ENCODE results near the gene SPATS2.
"Not testable (repeated sequence)": the region's sequence is repeated elsewhere in the genome, so short reads cannot be mapped to it uniquely, and the experiment has no call there.

DNA sequence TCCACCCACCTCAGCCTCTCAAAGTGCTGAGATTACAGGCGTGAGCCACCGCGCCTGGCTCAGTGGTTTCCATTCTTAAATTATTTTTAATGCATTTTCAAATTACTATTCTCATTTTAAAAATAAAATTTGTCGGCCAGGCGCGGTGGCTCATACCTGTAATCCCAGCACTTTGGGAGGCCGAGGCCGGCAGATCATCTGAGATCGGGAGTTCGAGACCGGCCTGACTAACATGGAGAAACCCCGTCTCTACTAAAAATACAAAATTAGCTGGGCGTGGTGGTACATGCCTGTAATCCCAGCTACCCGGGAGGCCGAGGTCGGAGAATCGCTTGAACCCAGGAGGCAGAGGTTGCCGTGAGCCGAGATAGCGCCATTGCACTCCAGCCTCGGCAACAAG, 33.5 kb upstream of the SPATS2 start:
- TF ChIP-seq, protein P1, sequence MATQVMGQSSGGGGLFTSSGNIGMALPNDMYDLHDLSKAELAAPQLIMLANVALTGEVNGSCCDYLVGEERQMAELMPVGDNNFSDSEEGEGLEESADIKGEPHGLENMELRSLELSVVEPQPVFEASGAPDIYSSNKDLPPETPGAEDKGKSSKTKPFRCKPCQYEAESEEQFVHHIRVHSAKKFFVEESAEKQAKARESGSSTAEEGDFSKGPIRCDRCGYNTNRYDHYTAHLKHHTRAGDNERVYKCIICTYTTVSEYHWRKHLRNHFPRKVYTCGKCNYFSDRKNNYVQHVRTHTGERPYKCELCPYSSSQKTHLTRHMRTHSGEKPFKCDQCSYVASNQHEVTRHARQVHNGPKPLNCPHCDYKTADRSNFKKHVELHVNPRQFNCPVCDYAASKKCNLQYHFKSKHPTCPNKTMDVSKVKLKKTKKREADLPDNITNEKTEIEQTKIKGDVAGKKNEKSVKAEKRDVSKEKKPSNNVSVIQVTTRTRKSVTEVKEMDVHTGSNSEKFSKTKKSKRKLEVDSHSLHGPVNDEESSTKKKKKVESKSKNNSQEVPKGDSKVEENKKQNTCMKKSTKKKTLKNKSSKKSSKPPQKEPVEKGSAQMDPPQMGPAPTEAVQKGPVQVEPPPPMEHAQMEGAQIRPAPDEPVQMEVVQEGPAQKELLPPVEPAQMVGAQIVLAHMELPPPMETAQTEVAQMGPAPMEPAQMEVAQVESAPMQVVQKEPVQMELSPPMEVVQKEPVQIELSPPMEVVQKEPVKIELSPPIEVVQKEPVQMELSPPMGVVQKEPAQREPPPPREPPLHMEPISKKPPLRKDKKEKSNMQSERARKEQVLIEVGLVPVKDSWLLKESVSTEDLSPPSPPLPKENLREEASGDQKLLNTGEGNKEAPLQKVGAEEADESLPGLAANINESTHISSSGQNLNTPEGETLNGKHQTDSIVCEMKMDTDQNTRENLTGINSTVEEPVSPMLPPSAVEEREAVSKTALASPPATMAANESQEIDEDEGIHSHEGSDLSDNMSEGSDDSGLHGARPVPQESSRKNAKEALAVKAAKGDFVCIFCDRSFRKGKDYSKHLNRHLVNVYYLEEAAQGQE (IDR thresholded peaks at IDR 0.05; ENCODE audit: low read depth, low read length), result not testable (repeated sequence)
- not testable (repeated sequence) for TF ChIP-seq RCOR1 (IDR thresholded peaks at IDR 0.05; ENCODE audit: low read length); TCF12 (IDR thresholded peaks at IDR 0.05); RFX5 (IDR thresholded peaks at IDR 0.05; ENCODE audit: low read length); TEAD4 (IDR thresholded peaks at IDR 0.05; ENCODE audit: borderline replicate concordance, insufficient read depth); JUND (IDR thresholded peaks at IDR 0.05); RAD21 (IDR thresholded peaks at IDR 0.05; ENCODE audit: low read length); NRF1 (IDR thresholded peaks at IDR 0.05; ENCODE audit: low read depth, low read length)
- TF ChIP-seq, protein P2, sequence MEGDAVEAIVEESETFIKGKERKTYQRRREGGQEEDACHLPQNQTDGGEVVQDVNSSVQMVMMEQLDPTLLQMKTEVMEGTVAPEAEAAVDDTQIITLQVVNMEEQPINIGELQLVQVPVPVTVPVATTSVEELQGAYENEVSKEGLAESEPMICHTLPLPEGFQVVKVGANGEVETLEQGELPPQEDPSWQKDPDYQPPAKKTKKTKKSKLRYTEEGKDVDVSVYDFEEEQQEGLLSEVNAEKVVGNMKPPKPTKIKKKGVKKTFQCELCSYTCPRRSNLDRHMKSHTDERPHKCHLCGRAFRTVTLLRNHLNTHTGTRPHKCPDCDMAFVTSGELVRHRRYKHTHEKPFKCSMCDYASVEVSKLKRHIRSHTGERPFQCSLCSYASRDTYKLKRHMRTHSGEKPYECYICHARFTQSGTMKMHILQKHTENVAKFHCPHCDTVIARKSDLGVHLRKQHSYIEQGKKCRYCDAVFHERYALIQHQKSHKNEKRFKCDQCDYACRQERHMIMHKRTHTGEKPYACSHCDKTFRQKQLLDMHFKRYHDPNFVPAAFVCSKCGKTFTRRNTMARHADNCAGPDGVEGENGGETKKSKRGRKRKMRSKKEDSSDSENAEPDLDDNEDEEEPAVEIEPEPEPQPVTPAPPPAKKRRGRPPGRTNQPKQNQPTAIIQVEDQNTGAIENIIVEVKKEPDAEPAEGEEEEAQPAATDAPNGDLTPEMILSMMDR (IDR thresholded peaks at IDR 0.05), result not testable (repeated sequence)
